CD14-positive monocyte (primary cell): ENCODE data around the gene LEMD3. TPM values are rescaled to one million over a fixed set of nuclear protein-coding genes. Genes with fewer than 3 reads are reported as not detected.
A peak's percentile ranks its signal among the peaks of the same experiment; 100 is the strongest.

Experiments used
- DNase-seq, 3 donors: peaks; one replicate each; pipeline ENCODE4 v3.0.0-alpha.2; 2011 to 2022
- H2AFZ ChIP-seq: 2 replicates; pipeline ENCODE4 v1.6.0; 2012; ENCODE audit warnings: mild to moderate bottlenecking, low read depth, low read length, inconsistent platforms; ENCODE audit not compliant: insufficient read depth, poor library complexity, severe bottlenecking
- H3K27ac ChIP-seq, 2 donors: 1 replicate in 1 of 2; 2 replicates in 1 of 2; pipeline ENCODE4 v1.5.1; 2012 to 2013; ENCODE audit warnings: low read length in 2 of 2, control low read depth in 1 of 2, inconsistent platforms in 1 of 2, low read depth in 1 of 2, mild to moderate bottlenecking in 1 of 2
- H3K27me3 ChIP-seq, 2 donors: one replicate each; pipeline versions ENCODE4 v1.6.0 to v1.6.1; 2011 to 2013; ENCODE audit warnings: low read length in 2 of 2; ENCODE audit not compliant: control insufficient read depth in 2 of 2, insufficient read depth in 2 of 2
- H3K36me3 ChIP-seq, 2 donors: replicated peaks in 1 of 2; 1 replicate in 1 of 2; 2 replicates in 1 of 2; pipeline versions ENCODE4 v1.5.1 to v1.6.1; 2012 to 2013; ENCODE audit warnings: low read length in 2 of 2, control low read depth in 1 of 2, inconsistent platforms in 1 of 2, mild to moderate bottlenecking in 1 of 2; ENCODE audit not compliant: insufficient read depth in 2 of 2, control insufficient read depth in 1 of 2
- H3K4me1 ChIP-seq, 2 donors: 1 replicate in 1 of 2; 2 replicates in 1 of 2; pipeline versions ENCODE4 v1.5.1 to v1.6.1; 2012 to 2013; ENCODE audit warnings: low read length in 2 of 2, control low read depth in 1 of 2, inconsistent platforms in 1 of 2, mild to moderate bottlenecking in 1 of 2, moderate library complexity in 1 of 2; ENCODE audit not compliant: insufficient read depth in 2 of 2, control insufficient read depth in 1 of 2
- H3K4me2 ChIP-seq: replicated peaks from 2 replicates; pipeline ENCODE3; 2012; ENCODE audit warnings: low read length, moderate library complexity, mild to moderate bottlenecking; ENCODE audit not compliant: poor library complexity, severe bottlenecking; ENCODE audit errors: extremely low read depth
- H3K4me3 ChIP-seq, 3 experiments: fragments of 200-600 bp in 1 of 3; sonication (generic) in 1 of 3; replicated peaks in 1 of 3; 1 replicate in 2 of 3; 2 replicates in 1 of 3; pipeline ENCODE4 v1.5.1; 2011 to 2013; ENCODE audit warnings: low read length in 3 of 3, mild to moderate bottlenecking in 3 of 3, control low read depth in 2 of 3, low read depth in 2 of 3, inconsistent platforms in 1 of 3, moderate library complexity in 1 of 3
- H3K79me2 ChIP-seq: 2 replicates; pipeline ENCODE4 v1.6.0; 2012; ENCODE audit warnings: mild to moderate bottlenecking, control low read depth, inconsistent platforms, low read length, moderate library complexity; ENCODE audit not compliant: insufficient read depth
- H3K9ac ChIP-seq: 2 replicates; pipeline ENCODE4 v1.6.0; 2017; ENCODE audit warnings: low read length, mild to moderate bottlenecking; ENCODE audit not compliant: insufficient read depth, poor library complexity, severe bottlenecking
- H3K9me3 ChIP-seq, 2 donors: replicated peaks in 1 of 2; 1 replicate in 1 of 2; 2 replicates in 1 of 2; pipeline versions ENCODE4 v1.5.1 to v1.6.1; 2012 to 2013; ENCODE audit warnings: low read length in 2 of 2, control low read depth in 1 of 2; ENCODE audit not compliant: control insufficient read depth in 1 of 2, insufficient read depth in 1 of 2
- H4K20me1 ChIP-seq: 2 replicates; pipeline ENCODE4 v1.6.0; 2012; ENCODE audit warnings: mild to moderate bottlenecking, low read length, control low read depth, moderate library complexity; ENCODE audit not compliant: insufficient read depth
- H3K27ac Mint-ChIP-seq, 7 donors: one replicate each; pipeline ENCODE4 v1.8.0; 2020; ENCODE audit warnings: mild to moderate bottlenecking in 7 of 7, mixed read lengths in 7 of 7, moderate library complexity in 6 of 7, inconsistent platforms in 2 of 7
- H3K27me3 Mint-ChIP-seq, 3 donors: one replicate each; pipeline ENCODE4 v1.8.0; 2021 to 2022; ENCODE audit warnings: low read depth in 3 of 3, mild to moderate bottlenecking in 3 of 3, mixed read lengths in 3 of 3, moderate library complexity in 3 of 3, inconsistent platforms in 1 of 3
- H3K36me3 Mint-ChIP-seq, 2 donors: one replicate each; pipeline ENCODE4 v1.8.0; 2020; ENCODE audit warnings: mixed read lengths in 2 of 2, inconsistent platforms in 1 of 2, mild to moderate bottlenecking in 1 of 2
- H3K4me1 Mint-ChIP-seq: one replicate; pipeline ENCODE4 v1.8.0; 2020; ENCODE audit warnings: mild to moderate bottlenecking, mixed read lengths
- H3K4me3 Mint-ChIP-seq, 2 donors: one replicate each; pipeline ENCODE4 v1.8.0; 2020; ENCODE audit warnings: mild to moderate bottlenecking in 2 of 2, mixed read lengths in 2 of 2, moderate library complexity in 1 of 2
- H3K9me3 Mint-ChIP-seq, 7 donors: one replicate each; pipeline ENCODE4 v1.8.0; 2020 to 2022; ENCODE audit warnings: mixed read lengths in 7 of 7, mild to moderate bottlenecking in 6 of 7, moderate library complexity in 6 of 7, inconsistent platforms in 2 of 7
- WGBS: methylation state at CpG from one replicate; pipeline ENCODE4 v1.1.5; 2013; ENCODE audit warnings: missing lambda C conversion rate; ENCODE audit not compliant: insufficient coverage; 5-methylcytosine and 5-hydroxymethylcytosine counted together
- intact Hi-C, 2 donors: fragments of 100-400 bp; cut with micrococcal nuclease; formaldehyde crosslinking; loops; one replicate each; pipeline versions ENCODE4 v1.15.0 to v1.15.1; 2023
- polyA minus RNA-seq: library from RNA; depleted of rRNA, polyadenylated mRNA; stranded (reverse); fragments of >200 nt; gene quantifications from 2 replicates; pipeline ENCODE4 v1.2.3, GENCODE V29; 2012
- polyA plus RNA-seq, 3 donors: library from polyadenylated mRNA; depleted of rRNA in 1 of 3; unstranded in 2 of 3; stranded (reverse) in 1 of 3; fragments of 300-500 nt in 2 of 3; fragments of >200 nt in 1 of 3; fragmentation: Illumina TruSeq in 2 of 3; gene quantifications; 1 replicate in 2 of 3; 2 replicates in 1 of 3; pipeline ENCODE4 v1.2.3, GENCODE V29; 2012 to 2021
- total RNA-seq, 12 experiments: library from RNA in 1 of 12; stranded (reverse) in 1 of 12; fragments of 120-200 nt in 1 of 12; gene quantifications; one replicate each; pipeline ENCODE4 v1.2.4 and lab custom pipeline; 2013 to 2026; ENCODE audit warnings: mixed read lengths in 6 of 12, inconsistent platforms in 1 of 12
- TF ChIP-seq, protein P1 (sequence below): fragments of 200-600 bp; IDR thresholded peaks from one replicate; pipeline ENCODE4 v1.8.0; 2022; ENCODE audit warnings: antibody characterized with exemption, mild to moderate bottlenecking

Gene LEMD3
- total RNA-seq (2013): 29.1 TPM
- polyA plus RNA-seq (10 to 100 TPM; 11.3 to 12.3 (median 11.7) TPM), polyA minus RNA-seq (16.3 and 23.5 TPM in 2 replicates), total RNA-seq (lab: John Stamatoyannopoulos, UW) (58.3 to 140 (median 91.5) reads per million in 11 experiments)

DNA sequence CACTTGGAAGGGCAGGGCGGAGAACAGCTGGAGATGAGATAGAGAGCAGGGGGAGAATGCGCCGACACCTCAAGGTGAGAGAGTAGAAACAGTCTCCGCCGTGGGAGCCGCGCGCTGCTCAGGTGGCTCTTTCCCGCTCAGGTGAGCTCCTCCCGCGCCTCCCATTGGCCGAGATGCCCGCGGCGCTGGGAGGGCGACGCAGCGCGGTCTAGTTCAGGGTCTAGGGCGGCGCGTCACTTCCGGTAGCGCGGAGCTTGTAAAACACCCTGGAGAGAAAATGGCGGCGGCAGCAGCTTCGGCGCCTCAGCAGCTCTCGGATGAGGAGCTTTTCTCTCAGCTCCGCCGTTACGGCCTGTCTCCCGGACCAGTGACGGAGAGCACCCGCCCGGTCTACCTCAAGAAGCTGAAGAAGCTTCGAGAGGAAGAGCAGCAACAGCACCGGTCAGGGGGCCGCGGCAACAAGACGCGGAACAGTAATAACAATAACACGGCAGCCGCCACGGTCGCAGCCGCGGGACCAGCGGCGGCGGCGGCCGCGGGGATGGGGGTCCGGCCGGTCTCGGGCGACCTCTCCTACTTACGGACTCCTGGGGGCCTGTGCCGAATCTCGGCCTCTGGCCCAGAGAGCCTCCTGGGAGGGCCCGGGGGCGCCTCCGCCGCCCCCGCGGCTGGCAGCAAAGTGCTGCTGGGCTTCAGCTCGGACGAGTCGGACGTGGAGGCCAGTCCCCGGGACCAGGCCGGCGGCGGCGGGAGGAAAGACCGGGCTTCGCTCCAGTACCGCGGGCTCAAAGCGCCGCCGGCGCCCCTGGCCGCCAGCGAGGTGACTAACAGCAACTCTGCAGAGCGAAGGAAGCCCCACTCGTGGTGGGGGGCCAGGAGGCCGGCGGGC, at the start of gene LEMD3:
LEMD3 (plus strand) TSS at position 264 of the 889 bp plus-strand sequence; CDS start at position 278, 14 bp downstream.
- intact Hi-C loops: no loop called here
- peak; percentile 84 to 90 (median 90) for DNase-seq
- no peaks in the 10 kb centered on the region for H3K27me3 ChIP-seq
- peak within 1 kb of the TSS; percentile 65 to 90 (median 76) for H3K4me3 ChIP-seq
- H3K4me3 Mint-ChIP-seq: peak within 1 kb of the TSS; percentile 99
- H3K79me2 ChIP-seq: peaks cover 51% of the 10 kb centered on the region
- H3K4me2 ChIP-seq: peak within 1 kb of the TSS; percentile 89
- peaks cover 22% of the 10 kb centered on the region for H4K20me1 ChIP-seq
- peaks cover 0 to 3% (median 0%) of the 10 kb centered on the region in 3 donors for H3K27me3 Mint-ChIP-seq
- TF ChIP-seq, protein P1, sequence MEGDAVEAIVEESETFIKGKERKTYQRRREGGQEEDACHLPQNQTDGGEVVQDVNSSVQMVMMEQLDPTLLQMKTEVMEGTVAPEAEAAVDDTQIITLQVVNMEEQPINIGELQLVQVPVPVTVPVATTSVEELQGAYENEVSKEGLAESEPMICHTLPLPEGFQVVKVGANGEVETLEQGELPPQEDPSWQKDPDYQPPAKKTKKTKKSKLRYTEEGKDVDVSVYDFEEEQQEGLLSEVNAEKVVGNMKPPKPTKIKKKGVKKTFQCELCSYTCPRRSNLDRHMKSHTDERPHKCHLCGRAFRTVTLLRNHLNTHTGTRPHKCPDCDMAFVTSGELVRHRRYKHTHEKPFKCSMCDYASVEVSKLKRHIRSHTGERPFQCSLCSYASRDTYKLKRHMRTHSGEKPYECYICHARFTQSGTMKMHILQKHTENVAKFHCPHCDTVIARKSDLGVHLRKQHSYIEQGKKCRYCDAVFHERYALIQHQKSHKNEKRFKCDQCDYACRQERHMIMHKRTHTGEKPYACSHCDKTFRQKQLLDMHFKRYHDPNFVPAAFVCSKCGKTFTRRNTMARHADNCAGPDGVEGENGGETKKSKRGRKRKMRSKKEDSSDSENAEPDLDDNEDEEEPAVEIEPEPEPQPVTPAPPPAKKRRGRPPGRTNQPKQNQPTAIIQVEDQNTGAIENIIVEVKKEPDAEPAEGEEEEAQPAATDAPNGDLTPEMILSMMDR: peak; percentile 20
- H3K4me1 Mint-ChIP-seq: peaks cover 30% of the 10 kb centered on the region
- peak within 1 kb of the TSS; percentile 98 to 100 (median 99) for H3K27ac Mint-ChIP-seq
- peaks cover 0 to 5% (median 0%) of the 10 kb centered on the region in 7 donors for H3K9me3 Mint-ChIP-seq
- H3K9me3 ChIP-seq: no peaks in the 10 kb centered on the region
- peaks cover 0 to 4% of the 10 kb centered on the region in 2 donors for H3K36me3 Mint-ChIP-seq
- H3K36me3 ChIP-seq: peaks cover 0 to 4% of the 10 kb centered on the region in 2 donors
- H2AFZ ChIP-seq: peak within 1 kb of the TSS; percentile 90
- peak within 1 kb of the TSS; percentile 98 for H3K9ac ChIP-seq
- H3K27ac ChIP-seq: peak within 1 kb of the TSS; percentile 81 to 88
- H3K4me1 ChIP-seq: peaks cover 35 to 40% of the 10 kb centered on the region in 2 donors
- WGBS: under 1% methylated on average over 91 of the region's 91 CpGs
